Measurements from ENCODE around the gene LMBR1. TPM values are rescaled to one million over a fixed set of nuclear protein-coding genes. Genes with fewer than 3 reads are reported as not detected.

LMBR1 gene
- total RNA-seq, 1 experiment from 2014 or later: 91.1 TPM

DNA sequence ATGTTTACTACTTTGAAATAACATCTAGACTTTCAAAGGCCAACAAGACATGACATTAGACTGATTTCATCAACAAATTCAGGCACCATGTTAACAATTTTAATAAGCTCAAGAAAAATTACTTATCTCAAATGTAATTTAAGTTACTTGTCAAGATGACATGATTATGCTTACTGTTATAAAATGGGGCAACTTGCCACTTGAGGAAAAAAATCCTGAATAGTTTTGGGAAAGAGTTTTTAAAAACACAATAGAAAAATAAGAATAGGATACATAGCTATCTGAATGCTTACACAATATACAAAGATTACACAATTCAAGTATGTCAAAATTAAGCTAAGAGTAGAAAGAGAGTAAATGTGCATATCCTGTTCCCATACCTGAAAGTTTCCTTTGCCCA is 167.0 kb downstream of the LMBR1 start:
- no peak overlapping the region for H3K4me3 Mint-ChIP-seq (ENCODE audit: low read depth, unreplicated experiment)
- no peak for DNase-seq
- intact Hi-C loops (cut with micrococcal nuclease; ENCODE audit: unreplicated experiment): no loop called here
- no peaks in the 10 kb centered on the region for H3K4me1 Mint-ChIP-seq (ENCODE audit: low read depth, unreplicated experiment)
- no peak overlapping the region for H3K27ac Mint-ChIP-seq (ENCODE audit: unreplicated experiment)
- no TSS peak for BruUV-seq (replicated peaks)
- H3K9me3 Mint-ChIP-seq (ENCODE audit: low read depth, unreplicated experiment): no peaks in the 10 kb centered on the region
- CTCF ChIA-PET: no interaction called here
- no peak for TF ChIP-seq CTCF (IDR thresholded peaks at IDR 0.05; ENCODE audit: unreplicated experiment)
- no peaks in the 10 kb centered on the region for H3K36me3 Mint-ChIP-seq (ENCODE audit: insufficient read depth, unreplicated experiment)
- H3K27me3 Mint-ChIP-seq (ENCODE audit: unreplicated experiment): no peaks in the 10 kb centered on the region

- no peak for DNase-seq
- no TSS peak for BruUV-seq (replicated peaks)
- Mint-ChIP-seq H3K27ac (ENCODE audit: unreplicated experiment) (no peak overlapping the region), H3K4me3 (ENCODE audit: low read depth, unreplicated experiment) (no peak overlapping the region), H3K27me3 (ENCODE audit: unreplicated experiment) (no peaks in the 10 kb centered on the region), H3K36me3 (ENCODE audit: insufficient read depth, unreplicated experiment) (no peaks in the 10 kb centered on the region), H3K9me3 (ENCODE audit: low read depth, unreplicated experiment) (no peaks in the 10 kb centered on the region), H3K4me1 (ENCODE audit: low read depth, unreplicated experiment) (no peaks in the 10 kb centered on the region)
- CTCF ChIA-PET: no interaction called here
- no peak for TF ChIP-seq CTCF (IDR thresholded peaks at IDR 0.05; ENCODE audit: unreplicated experiment)
- intact Hi-C loops (cut with micrococcal nuclease; ENCODE audit: unreplicated experiment): no loop called here
Measured at GRCh38 chr7:156725073-156725472, 167.9 kb downstream of the LMBR1 start.

- Mint-ChIP-seq H3K27ac (ENCODE audit: unreplicated experiment) (no peak overlapping the region), H3K4me1 (ENCODE audit: low read depth, unreplicated experiment) (no peaks in the 10 kb centered on the region), H3K36me3 (ENCODE audit: insufficient read depth, unreplicated experiment) (peaks cover 1% of the 10 kb centered on the region), H3K9me3 (ENCODE audit: low read depth, unreplicated experiment) (no peaks in the 10 kb centered on the region), H3K4me3 (ENCODE audit: low read depth, unreplicated experiment) (no peak overlapping the region), H3K27me3 (ENCODE audit: unreplicated experiment) (no peaks in the 10 kb centered on the region)
- intact Hi-C loops (cut with micrococcal nuclease; ENCODE audit: unreplicated experiment): no loop called here
- CTCF ChIA-PET: interaction anchor here (0.5 kb wide), 1 partner anchor 35 kb away, joined by 3 read pairs; no protein-coding TSS in a partner anchor
- BruUV-seq (replicated peaks): no TSS peak
- no peak for DNase-seq
- TF ChIP-seq CTCF (IDR thresholded peaks at IDR 0.05; ENCODE audit: unreplicated experiment): no peak
Measured at GRCh38 chr7:156722043-156722826, 170.7 kb downstream of the LMBR1 start.

- H3K9me3 Mint-ChIP-seq (ENCODE audit: low read depth, unreplicated experiment): no peaks in the 10 kb centered on the region
- H3K4me3 Mint-ChIP-seq (ENCODE audit: low read depth, unreplicated experiment): no peak overlapping the region
- DNase-seq: no peak
- no peaks in the 10 kb centered on the region for H3K4me1 Mint-ChIP-seq (ENCODE audit: low read depth, unreplicated experiment)
- no peak for TF ChIP-seq CTCF (IDR thresholded peaks at IDR 0.05; ENCODE audit: unreplicated experiment)
- CTCF ChIA-PET: no interaction called here
- no peak overlapping the region for H3K27ac Mint-ChIP-seq (ENCODE audit: unreplicated experiment)
- intact Hi-C loops (cut with micrococcal nuclease; ENCODE audit: unreplicated experiment): no loop called here
- H3K36me3 Mint-ChIP-seq (ENCODE audit: insufficient read depth, unreplicated experiment): no peaks in the 10 kb centered on the region
- BruUV-seq (replicated peaks): no TSS peak
- no peaks in the 10 kb centered on the region for H3K27me3 Mint-ChIP-seq (ENCODE audit: unreplicated experiment)
Measured at GRCh38 chr7:156703773-156704482, 189.1 kb downstream of the LMBR1 start.

Measured in Calu3 (cell line).